Thyroid gland (tissue), 4 donors: ENCODE measurements around the gene ARHGEF18. TPM values are rescaled to one million over a fixed set of nuclear protein-coding genes. Genes with fewer than 3 reads are reported as not detected.
"Not testable (repeated sequence)": the region's sequence is repeated elsewhere in the genome, so short reads cannot be mapped to it uniquely, and the experiment has no call there.

ENCODE experiments used
- DNase-seq, 2 donors: peaks; one replicate each; pipeline ENCODE4 v3.0.0-alpha.2; 2019
- H3K27ac ChIP-seq, 3 donors: fragments of 200-600 bp; sonication (generic); 1 replicate in 2 of 3; 2 replicates in 1 of 3; pipeline ENCODE4 v1.5.1; 2016 to 2019; ENCODE audit warnings: mild to moderate bottlenecking in 1 of 3, moderate library complexity in 1 of 3
- H3K27me3 ChIP-seq: fragments of 200-600 bp; sonication (generic); one replicate; pipeline ENCODE4 v1.5.1; 2019
- H3K36me3 ChIP-seq, 2 donors: fragments of 200-600 bp; sonication (generic); one replicate each; pipeline ENCODE4 v1.5.1; 2016 to 2019
- H3K4me1 ChIP-seq, 2 donors: fragments of 200-600 bp; sonication (generic); one replicate each; pipeline ENCODE4 v1.5.1; 2017 to 2019
- H3K4me3 ChIP-seq, 3 donors: fragments of 200-600 bp; sonication (generic); replicated peaks in 1 of 3; 1 replicate in 2 of 3; 2 replicates in 1 of 3; pipeline ENCODE4 v1.5.1; 2016; ENCODE audit warnings: mild to moderate bottlenecking in 1 of 3
- H3K9me3 ChIP-seq: fragments of 200-600 bp; sonication (generic); one replicate; pipeline ENCODE4 v1.5.1; 2017
- POLR2A ChIP-seq, 2 donors: fragments of 450-650 bp; IDR thresholded peaks; one replicate each; pipeline ENCODE4 v1.6.1; 2017; ENCODE audit warnings: antibody characterized with exemption in 2 of 2, mild to moderate bottlenecking in 2 of 2, moderate library complexity in 1 of 2
- WGBS, 2 donors: methylation state at CpG; one replicate each; pipeline ENCODE4 v1.1.5; 2017; 5-methylcytosine and 5-hydroxymethylcytosine counted together
- intact Hi-C: fragments of 100-400 bp; cut with DNase I; formaldehyde crosslinking; loops from one replicate; pipeline ENCODE4 v1.15.1; 2023
- total RNA-seq, 4 donors: library from RNA; depleted of rRNA; stranded (reverse); fragments of >200 nt; gene quantifications; one replicate each; pipeline ENCODE4 v1.2.3, GENCODE V29; 2016
- TF ChIP-seq, protein P1 (sequence below), 6 experiments: fragments of 200-600 bp in 3 of 6; fragments of 450-650 bp in 3 of 6; sonication (generic) in 3 of 6; IDR thresholded peaks; one replicate each; pipeline ENCODE4 v1.5.1; 2016 to 2019; ENCODE audit warnings: antibody characterized with exemption in 6 of 6, mild to moderate bottlenecking in 2 of 6, inconsistent platforms in 1 of 6, moderate library complexity in 1 of 6

ARHGEF18 gene
- total RNA-seq, 4 donors from 2014 or later = 22.6 to 37.2 (median 27.2) TPM

DNA sequence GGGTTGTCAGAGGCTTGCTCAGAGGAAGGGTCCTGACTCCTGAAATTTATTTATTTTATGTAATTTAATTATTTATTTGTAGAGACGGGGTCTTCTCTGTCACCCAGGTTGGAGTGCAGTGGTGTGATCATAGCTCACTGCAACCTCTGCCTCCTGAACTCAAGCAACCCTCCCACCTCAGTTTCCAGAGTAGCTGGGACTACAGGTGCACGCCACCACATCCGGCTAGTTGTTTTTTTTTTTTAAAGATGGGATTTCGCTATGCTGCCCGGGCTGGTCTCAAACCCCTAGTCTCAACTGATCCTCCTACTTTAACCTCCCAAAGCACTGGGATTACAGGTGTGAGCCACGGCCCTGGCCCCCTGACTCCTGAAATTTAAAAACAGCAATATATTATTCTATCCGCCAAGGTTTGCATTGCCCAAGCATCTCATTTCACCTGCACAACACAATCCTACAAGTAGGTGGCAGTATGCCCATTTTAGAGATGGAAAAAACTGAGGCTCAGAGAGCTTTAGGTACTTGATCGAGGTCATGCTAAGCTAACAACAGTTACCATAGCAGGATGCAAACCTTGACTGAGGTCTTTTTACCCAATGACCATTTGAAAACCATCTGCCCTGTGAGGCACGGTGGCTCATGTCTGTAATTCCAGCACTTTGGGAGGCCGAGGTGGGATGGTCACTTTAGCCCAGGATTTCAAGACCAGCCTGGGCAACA is 18.1 kb downstream of the ARHGEF18 start:
- Histone ChIP-seq H3K27ac (no peak overlapping the region), H3K4me3 (no peak overlapping the region), H3K27me3 (no peaks in the 10 kb centered on the region), H3K4me1 (no peaks in the 10 kb centered on the region), H3K36me3 (no peaks in the 10 kb centered on the region), H3K9me3 (no peaks in the 10 kb centered on the region)
- WGBS, 2 donors = 88 to 89% methylated on average over 10 of the region's 10 CpGs
- DNase-seq = no peak
- no peak for TF ChIP-seq POLR2A (IDR thresholded peaks at IDR 0.05)
- TF ChIP-seq, protein P1, sequence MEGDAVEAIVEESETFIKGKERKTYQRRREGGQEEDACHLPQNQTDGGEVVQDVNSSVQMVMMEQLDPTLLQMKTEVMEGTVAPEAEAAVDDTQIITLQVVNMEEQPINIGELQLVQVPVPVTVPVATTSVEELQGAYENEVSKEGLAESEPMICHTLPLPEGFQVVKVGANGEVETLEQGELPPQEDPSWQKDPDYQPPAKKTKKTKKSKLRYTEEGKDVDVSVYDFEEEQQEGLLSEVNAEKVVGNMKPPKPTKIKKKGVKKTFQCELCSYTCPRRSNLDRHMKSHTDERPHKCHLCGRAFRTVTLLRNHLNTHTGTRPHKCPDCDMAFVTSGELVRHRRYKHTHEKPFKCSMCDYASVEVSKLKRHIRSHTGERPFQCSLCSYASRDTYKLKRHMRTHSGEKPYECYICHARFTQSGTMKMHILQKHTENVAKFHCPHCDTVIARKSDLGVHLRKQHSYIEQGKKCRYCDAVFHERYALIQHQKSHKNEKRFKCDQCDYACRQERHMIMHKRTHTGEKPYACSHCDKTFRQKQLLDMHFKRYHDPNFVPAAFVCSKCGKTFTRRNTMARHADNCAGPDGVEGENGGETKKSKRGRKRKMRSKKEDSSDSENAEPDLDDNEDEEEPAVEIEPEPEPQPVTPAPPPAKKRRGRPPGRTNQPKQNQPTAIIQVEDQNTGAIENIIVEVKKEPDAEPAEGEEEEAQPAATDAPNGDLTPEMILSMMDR (IDR thresholded peaks at IDR 0.05) = no peak
- intact Hi-C loops = no loop called here

DNA sequence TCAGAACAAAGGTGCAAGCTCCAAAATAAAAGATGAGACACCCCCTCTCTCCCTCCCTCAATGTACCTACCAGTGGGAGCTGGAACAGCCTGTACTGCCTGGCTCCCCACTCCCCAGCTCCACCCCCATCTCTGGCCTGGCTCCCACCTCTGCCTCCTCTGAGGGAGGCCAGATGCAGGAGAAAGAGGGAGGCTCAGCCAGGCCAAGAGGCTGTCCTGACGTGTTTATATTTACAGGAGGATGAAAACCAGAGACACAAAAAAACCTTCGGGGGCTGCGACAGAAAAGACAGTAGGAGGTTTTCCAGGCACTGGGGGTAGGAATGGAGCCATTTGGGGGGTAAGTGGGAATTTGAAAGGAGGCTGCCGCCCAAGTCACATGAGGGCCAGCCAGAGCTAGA is 19.7 kb downstream of the ARHGEF18 start:
- Histone ChIP-seq H3K4me1 (no peaks in the 10 kb centered on the region), H3K9me3 (no peaks in the 10 kb centered on the region), H3K27ac (no peak overlapping the region), H3K4me3 (no peak overlapping the region), H3K27me3 (no peaks in the 10 kb centered on the region), H3K36me3 (no peaks in the 10 kb centered on the region)
- intact Hi-C loops = no loop called here
- WGBS, 2 donors = 61 to 63% methylated on average over 4 of the region's 4 CpGs
- TF ChIP-seq, protein P1 (IDR thresholded peaks at IDR 0.05) = no peak
- TF ChIP-seq POLR2A (IDR thresholded peaks at IDR 0.05) = no peak
- no peak for DNase-seq

DNA sequence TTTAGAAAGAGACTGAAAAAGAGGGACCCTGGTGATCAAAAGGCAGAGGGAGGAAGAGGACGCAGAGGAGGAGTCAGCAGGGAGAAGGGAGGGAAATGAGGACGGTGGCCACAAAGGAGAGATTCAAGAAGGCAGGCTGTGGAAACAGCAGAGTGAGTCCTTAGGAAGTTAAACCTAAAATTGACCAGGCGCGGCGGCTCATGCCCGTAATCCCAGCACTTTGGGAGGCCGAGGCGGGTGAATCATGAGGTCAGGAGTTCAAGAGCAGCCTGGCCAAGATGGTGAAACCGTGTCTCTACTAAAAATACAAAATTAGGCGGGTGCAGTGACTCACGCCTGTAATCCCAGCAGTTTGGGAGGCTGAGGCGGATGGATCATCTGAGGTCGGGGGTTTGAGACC is 20.1 kb downstream of the ARHGEF18 start:
- H3K9me3 ChIP-seq, H3K4me1 ChIP-seq, H3K36me3 ChIP-seq, H3K4me3 ChIP-seq, H3K27me3 ChIP-seq, intact Hi-C loops, H3K27ac ChIP-seq: not testable (repeated sequence)
- peak in 1 of 2 donors; percentile 11 for DNase-seq
- 61 to 65% methylated on average over 13 of the region's 13 CpGs for WGBS, 2 donors

DNA sequence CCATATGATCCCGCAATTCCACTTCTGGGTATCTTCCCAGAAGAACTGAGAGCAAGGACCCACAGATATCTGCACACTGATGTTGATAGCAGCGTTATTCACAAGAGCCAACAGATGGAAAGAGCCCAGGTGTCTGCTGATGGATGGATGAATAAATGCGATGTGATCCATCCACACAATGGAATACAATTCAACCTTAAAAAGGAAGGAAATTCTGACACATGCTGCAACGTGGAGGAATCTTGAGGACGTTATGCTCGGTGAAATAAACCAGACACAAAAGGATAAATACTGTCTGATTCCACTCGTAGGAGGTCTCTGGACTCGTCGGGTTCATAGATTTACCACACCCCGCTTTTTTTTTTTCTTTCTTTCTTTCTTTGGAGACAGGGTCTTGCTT is 21.8 kb downstream of the ARHGEF18 start:
- TF ChIP-seq, protein P1 (IDR thresholded peaks at IDR 0.05) = no peak
- TF ChIP-seq POLR2A (IDR thresholded peaks at IDR 0.05) = no peak
- no peaks in the 10 kb centered on the region for H3K27me3 ChIP-seq
- intact Hi-C loops = no loop called here
- no peak overlapping the region for H3K4me3 ChIP-seq
- H3K27ac ChIP-seq = no peak overlapping the region
- H3K36me3 ChIP-seq = no peaks in the 10 kb centered on the region
- H3K9me3 ChIP-seq = no peaks in the 10 kb centered on the region
- 84% methylated on average over 10 of the region's 10 CpGs for WGBS, 2 donors
- H3K4me1 ChIP-seq = no peaks in the 10 kb centered on the region
- no peak for DNase-seq

DNA sequence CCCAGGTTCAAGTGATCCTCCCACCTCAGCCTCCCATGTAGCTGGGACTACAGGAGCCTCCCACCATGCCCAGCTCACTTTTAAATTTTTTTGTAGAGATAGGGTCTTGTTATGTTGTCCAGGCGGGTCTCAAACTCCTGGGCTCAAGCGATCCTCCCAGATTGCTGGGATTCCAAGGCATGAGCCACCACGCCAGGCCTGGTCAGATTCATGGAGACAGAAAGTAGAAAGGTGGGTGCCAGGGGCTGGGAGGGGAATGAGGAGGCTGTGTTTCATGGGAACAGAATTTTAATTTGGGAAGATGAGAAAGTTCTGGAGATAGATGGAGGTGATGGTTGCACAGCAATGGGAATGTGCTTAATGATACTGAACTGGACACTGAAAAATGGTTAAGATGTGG is 22.3 kb downstream of the ARHGEF18 start:
- WGBS, 2 donors = 92 to 98% methylated on average over 3 of the region's 3 CpGs
- no peak overlapping the region for H3K27ac ChIP-seq

More for the DNA sequence above, 22.3 kb downstream of the ARHGEF18 start:
- no peak for DNase-seq
- intact Hi-C loops = no loop called here
- no peaks in the 10 kb centered on the region for H3K36me3 ChIP-seq
- H3K9me3 ChIP-seq = no peaks in the 10 kb centered on the region
- TF ChIP-seq POLR2A (IDR thresholded peaks at IDR 0.05) = no peak
- TF ChIP-seq, protein P1 (IDR thresholded peaks at IDR 0.05) = no peak
- H3K27me3 ChIP-seq = no peaks in the 10 kb centered on the region
- H3K4me3 ChIP-seq = no peak overlapping the region
- H3K4me1 ChIP-seq = no peaks in the 10 kb centered on the region
